OCI-LY1 (cell line): ENCODE measurements around the gene ALPK3.

Source experiments
- H2AFZ ChIP-seq: fragments of 200-600 bp; sonication (generic), shearing (Covaris generic); 2 replicates; pipeline ENCODE4 v1.6.0; 2014; ENCODE audit warnings: antibody characterized with exemption, mild to moderate bottlenecking, low read length
- H3F3A ChIP-seq: fragments of 200-600 bp; sonication (generic), shearing (Covaris generic); 2 replicates; pipeline ENCODE4 v1.6.0; 2014; ENCODE audit warnings: mild to moderate bottlenecking, antibody characterized with exemption, low read length, moderate library complexity; ENCODE audit not compliant: insufficient read depth
- H3K27ac ChIP-seq: fragments of 200-600 bp; sonication (generic); 2 replicates; pipeline ENCODE4 v1.5.1; 2014; ENCODE audit warnings: low read length, mixed run types, mild to moderate bottlenecking, low read depth; ENCODE audit not compliant: poor library complexity, severe bottlenecking
- H3K27me3 ChIP-seq: fragments of 200-600 bp; sonication (generic); 2 replicates; pipeline ENCODE4 v1.6.0; 2014; ENCODE audit warnings: antibody characterized with exemption, mild to moderate bottlenecking, low read length, moderate library complexity; ENCODE audit not compliant: insufficient read depth
- H3K36me3 ChIP-seq: fragments of 200-600 bp; sonication (generic); 2 replicates; pipeline ENCODE4 v1.6.1; 2014; ENCODE audit warnings: mild to moderate bottlenecking, antibody characterized with exemption, low read length, moderate library complexity, mixed read lengths; ENCODE audit not compliant: insufficient read depth
- H3K4me1 ChIP-seq: fragments of 200-600 bp; sonication (generic); 2 replicates; pipeline ENCODE4 v1.5.1; 2014; ENCODE audit warnings: mild to moderate bottlenecking, low read length, moderate library complexity; ENCODE audit not compliant: insufficient read depth, severe bottlenecking
- H3K4me2 ChIP-seq: fragments of 200-600 bp; sonication (generic), shearing (Covaris generic); 2 replicates; pipeline ENCODE4 v1.6.1; 2014; ENCODE audit warnings: low read length
- H3K4me3 ChIP-seq: fragments of 200-600 bp; sonication (generic); 2 replicates; pipeline ENCODE4 v1.5.1; 2014; ENCODE audit warnings: low read length, low read depth, mild to moderate bottlenecking, mixed read lengths; ENCODE audit not compliant: poor library complexity, severe bottlenecking
- H3K79me2 ChIP-seq: fragments of 200-600 bp; shearing (Covaris generic); 2 replicates; pipeline ENCODE4 v1.6.1; 2016; ENCODE audit warnings: mixed run types, low read length, mixed read lengths; ENCODE audit not compliant: insufficient read depth
- H3K9ac ChIP-seq: fragments of 200-600 bp; sonication (generic), shearing (Covaris generic); 2 replicates; pipeline ENCODE4 v1.6.1; 2014; ENCODE audit warnings: mild to moderate bottlenecking, low read length, mixed read lengths
- H3K9me2 ChIP-seq: fragments of 200-600 bp; sonication (generic), shearing (Covaris generic); 2 replicates; pipeline ENCODE4 v1.6.1; 2014; ENCODE audit warnings: low read depth, mild to moderate bottlenecking, low read length, mixed read lengths
- H3K9me3 ChIP-seq: fragments of 200-600 bp; shearing (Covaris generic); 2 replicates; pipeline ENCODE4 v1.6.1; 2014; ENCODE audit warnings: low read length, mixed read lengths
- H4K20me1 ChIP-seq: fragments of 200-600 bp; sonication (generic), shearing (Covaris generic); 2 replicates; pipeline ENCODE4 v1.6.0; 2016; ENCODE audit warnings: mild to moderate bottlenecking, low read length; ENCODE audit not compliant: insufficient read depth
- EZH2 ChIP-seq: fragments of 200-600 bp; sonication (generic), shearing (Covaris generic); IDR thresholded peaks from 2 replicates; pipeline ENCODE4 v1.8.0; 2017; ENCODE audit warnings: borderline replicate concordance, mixed run types, mild to moderate bottlenecking, antibody characterized with exemption, low read length, moderate library complexity, mixed read lengths
- TF ChIP-seq, protein P1 (sequence below): fragments of 200-600 bp; sonication (generic), shearing (Covaris generic); IDR thresholded peaks from 2 replicates; pipeline ENCODE4 v1.5.1; 2017; ENCODE audit warnings: mild to moderate bottlenecking, antibody characterized with exemption, low read length, moderate library complexity, mixed read lengths

ALPK3 gene

DNA sequence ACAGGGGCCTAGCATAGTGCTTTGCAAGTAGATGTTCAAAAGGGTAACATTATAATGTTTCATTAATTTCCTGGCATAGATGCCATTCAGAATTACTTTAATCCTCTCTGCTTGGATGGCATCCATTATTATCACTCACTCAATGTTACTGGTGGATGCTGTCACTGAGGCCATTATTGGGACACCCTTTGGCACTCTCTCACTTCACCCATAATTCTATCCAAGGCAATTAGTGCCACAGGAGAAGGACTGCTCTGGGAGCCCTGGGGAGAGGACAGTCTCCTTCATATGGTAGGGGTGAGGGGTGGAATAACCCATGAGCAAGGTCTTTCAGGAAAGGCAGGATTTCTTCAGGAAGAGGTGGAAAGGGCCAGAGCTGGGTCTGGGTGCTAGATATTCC lies 38.6 kb downstream of the ALPK3 start:
- Histone ChIP-seq H3K27me3 (no peaks in the 10 kb centered on the region; the same call in 1 of the 2 replicates), H3K9me3 (no peaks in the 10 kb centered on the region), H2AFZ (no peak overlapping the region), H3K9ac (no peak overlapping the region), H3K27ac (no peak overlapping the region), H3K4me1 (no peaks in the 10 kb centered on the region), H3K79me2 (no peaks in the 10 kb centered on the region), H3K36me3 (no peaks in the 10 kb centered on the region), H3K4me2 (no peak overlapping the region), H3F3A (no peaks in the 10 kb centered on the region), H4K20me1 (no peaks in the 10 kb centered on the region), H3K4me3 (no peak overlapping the region), H3K9me2 (no peaks in the 10 kb centered on the region)
- TF ChIP-seq, protein P1, sequence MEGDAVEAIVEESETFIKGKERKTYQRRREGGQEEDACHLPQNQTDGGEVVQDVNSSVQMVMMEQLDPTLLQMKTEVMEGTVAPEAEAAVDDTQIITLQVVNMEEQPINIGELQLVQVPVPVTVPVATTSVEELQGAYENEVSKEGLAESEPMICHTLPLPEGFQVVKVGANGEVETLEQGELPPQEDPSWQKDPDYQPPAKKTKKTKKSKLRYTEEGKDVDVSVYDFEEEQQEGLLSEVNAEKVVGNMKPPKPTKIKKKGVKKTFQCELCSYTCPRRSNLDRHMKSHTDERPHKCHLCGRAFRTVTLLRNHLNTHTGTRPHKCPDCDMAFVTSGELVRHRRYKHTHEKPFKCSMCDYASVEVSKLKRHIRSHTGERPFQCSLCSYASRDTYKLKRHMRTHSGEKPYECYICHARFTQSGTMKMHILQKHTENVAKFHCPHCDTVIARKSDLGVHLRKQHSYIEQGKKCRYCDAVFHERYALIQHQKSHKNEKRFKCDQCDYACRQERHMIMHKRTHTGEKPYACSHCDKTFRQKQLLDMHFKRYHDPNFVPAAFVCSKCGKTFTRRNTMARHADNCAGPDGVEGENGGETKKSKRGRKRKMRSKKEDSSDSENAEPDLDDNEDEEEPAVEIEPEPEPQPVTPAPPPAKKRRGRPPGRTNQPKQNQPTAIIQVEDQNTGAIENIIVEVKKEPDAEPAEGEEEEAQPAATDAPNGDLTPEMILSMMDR = no peak
- TF ChIP-seq EZH2 = no peak

DNA sequence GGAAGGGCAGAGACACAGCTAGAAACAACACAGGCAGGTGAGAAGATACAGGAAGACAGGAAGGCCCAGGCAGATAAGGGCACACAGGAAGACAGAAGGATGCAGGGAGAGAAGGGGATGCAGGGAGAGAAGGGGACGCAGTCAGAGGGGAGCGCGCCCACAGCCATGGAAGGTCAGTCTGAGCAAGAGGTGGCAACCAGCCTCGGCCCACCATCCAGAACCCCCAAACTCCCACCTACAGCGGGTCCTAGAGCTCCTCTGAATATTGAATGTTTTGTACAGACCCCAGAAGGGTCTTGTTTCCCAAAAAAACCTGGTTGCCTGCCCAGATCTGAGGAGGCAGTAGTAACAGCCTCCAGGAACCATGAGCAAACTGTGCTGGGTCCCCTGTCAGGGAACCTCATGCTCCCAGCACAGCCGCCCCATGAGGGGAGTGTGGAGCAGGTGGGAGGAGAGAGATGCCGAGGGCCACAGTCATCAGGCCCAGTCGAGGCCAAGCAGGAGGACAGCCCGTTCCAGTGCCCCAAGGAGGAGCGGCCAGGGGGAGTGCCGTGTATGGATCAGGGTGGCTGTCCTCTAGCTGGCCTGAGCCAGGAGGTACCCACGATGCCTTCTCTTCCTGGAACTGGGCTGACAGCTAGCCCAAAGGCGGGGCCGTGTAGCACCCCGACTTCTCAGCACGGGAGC lies 39.7 kb downstream of the ALPK3 start:
- TF ChIP-seq, protein P1 = no peak
- no peak for TF ChIP-seq EZH2
- no peaks in the 10 kb centered on the region for H3K4me1 ChIP-seq

DNA sequence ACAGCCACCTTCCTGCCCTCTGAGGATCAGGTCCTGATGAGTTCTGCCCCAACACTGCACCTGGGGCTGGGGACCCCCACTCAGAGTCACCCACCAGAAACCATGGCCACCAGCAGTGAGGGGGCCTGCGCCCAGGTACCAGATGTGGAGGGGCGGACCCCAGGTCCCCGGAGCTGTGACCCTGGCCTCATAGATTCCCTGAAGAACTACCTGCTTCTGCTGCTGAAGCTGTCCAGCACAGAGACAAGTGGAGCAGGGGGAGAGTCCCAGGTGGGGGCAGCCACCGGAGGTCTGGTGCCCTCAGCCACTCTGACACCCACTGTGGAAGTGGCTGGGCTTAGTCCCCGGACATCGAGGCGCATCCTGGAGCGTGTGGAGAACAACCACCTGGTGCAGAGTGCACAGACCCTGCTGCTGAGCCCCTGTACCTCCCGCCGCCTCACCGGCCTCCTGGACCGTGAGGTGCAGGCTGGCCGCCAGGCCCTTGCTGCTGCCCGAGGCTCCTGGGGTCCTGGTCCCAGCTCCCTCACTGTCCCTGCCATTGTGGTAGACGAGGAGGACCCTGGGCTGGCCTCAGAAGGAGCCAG lies 40.4 kb downstream of the ALPK3 start:
- no peak overlapping the region for H2AFZ ChIP-seq
- TF ChIP-seq, protein P1 = no peak
- TF ChIP-seq EZH2 = no peak
- H3K9me3 ChIP-seq = no peaks in the 10 kb centered on the region
- no peak overlapping the region for H3K27ac ChIP-seq
- no peak overlapping the region for H3K9ac ChIP-seq
- H3K4me1 ChIP-seq = no peaks in the 10 kb centered on the region
- no peaks in the 10 kb centered on the region; the same call in 1 of the 2 replicates for H3K27me3 ChIP-seq
- no peaks in the 10 kb centered on the region for H3F3A ChIP-seq
- no peak overlapping the region for H3K4me3 ChIP-seq
- no peaks in the 10 kb centered on the region for H3K79me2 ChIP-seq
- no peaks in the 10 kb centered on the region for H3K36me3 ChIP-seq
- H4K20me1 ChIP-seq = no peaks in the 10 kb centered on the region
- no peaks in the 10 kb centered on the region for H3K9me2 ChIP-seq
- H3K4me2 ChIP-seq = no peak overlapping the region

More for the DNA sequence above, 39.7 kb downstream of the ALPK3 start:
- Histone ChIP-seq H3K4me2 (no peak overlapping the region), H3K9ac (no peak overlapping the region), H4K20me1 (no peaks in the 10 kb centered on the region), H3K27ac (no peak overlapping the region), H3K9me3 (no peaks in the 10 kb centered on the region), H3K27me3 (no peaks in the 10 kb centered on the region; the same call in 1 of the 2 replicates), H3K4me3 (no peak overlapping the region), H3K9me2 (no peaks in the 10 kb centered on the region), H2AFZ (no peak overlapping the region), H3K36me3 (no peaks in the 10 kb centered on the region), H3K79me2 (no peaks in the 10 kb centered on the region), H3F3A (no peaks in the 10 kb centered on the region)
